ENCODE measurements around the gene CHRDL1.

CHRDL1 gene

GRCh38 chrX:110692866-110693265 is 102.8 kb downstream of the CHRDL1 start:
- no peak for TF ChIP-seq CTCF (IDR thresholded peaks at IDR 0.05; ENCODE audit: borderline replicate concordance, insufficient read depth, low read depth, low read length)
- H3K4me3 ChIP-seq (ENCODE audit: low read depth, low read length) = no peak overlapping the region

GRCh38 chrX:110691446-110691845 is 104.2 kb downstream of the CHRDL1 start:
- TF ChIP-seq CTCF (IDR thresholded peaks at IDR 0.05; ENCODE audit: borderline replicate concordance, insufficient read depth, low read depth, low read length) = no peak
- H3K4me3 ChIP-seq (ENCODE audit: low read depth, low read length) = no peak overlapping the region

- no peak for TF ChIP-seq CTCF (IDR thresholded peaks at IDR 0.05; ENCODE audit: borderline replicate concordance, insufficient read depth, low read depth, low read length)
- H3K4me3 ChIP-seq (ENCODE audit: low read depth, low read length) = no peak overlapping the region
Observed at GRCh38 chrX:110684653-110685052, 111.0 kb downstream of the CHRDL1 start.

DNA sequence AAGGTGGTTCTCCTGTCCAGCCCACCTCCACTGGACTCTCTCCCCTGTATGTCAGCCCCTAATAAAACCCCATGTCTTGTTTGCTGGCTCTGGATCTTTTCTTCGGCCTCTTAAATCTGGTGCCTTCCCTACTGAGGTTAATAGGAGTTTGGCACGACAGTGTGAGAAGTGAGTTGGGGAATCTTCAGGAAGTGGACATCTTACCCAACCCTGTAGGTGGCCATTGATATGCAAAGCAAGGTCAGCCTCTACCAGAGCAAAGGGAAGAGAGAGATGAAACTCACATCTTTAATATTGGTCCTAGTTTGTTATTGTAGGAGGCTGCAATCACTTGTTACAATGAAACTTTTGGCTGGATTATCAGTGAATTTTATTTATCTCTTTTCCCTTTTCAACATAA is 111.7 kb downstream of the CHRDL1 start:
- TF ChIP-seq CTCF (IDR thresholded peaks at IDR 0.05; ENCODE audit: borderline replicate concordance, insufficient read depth, low read depth, low read length) = no peak
- no peak overlapping the region for H3K4me3 ChIP-seq (ENCODE audit: low read depth, low read length)

- no peak for TF ChIP-seq CTCF (IDR thresholded peaks at IDR 0.05; ENCODE audit: borderline replicate concordance, insufficient read depth, low read depth, low read length)
- H3K4me3 ChIP-seq (ENCODE audit: low read depth, low read length) = no peak overlapping the region
Observed at GRCh38 chrX:110678591-110678990, 117.0 kb downstream of the CHRDL1 start.

DNA sequence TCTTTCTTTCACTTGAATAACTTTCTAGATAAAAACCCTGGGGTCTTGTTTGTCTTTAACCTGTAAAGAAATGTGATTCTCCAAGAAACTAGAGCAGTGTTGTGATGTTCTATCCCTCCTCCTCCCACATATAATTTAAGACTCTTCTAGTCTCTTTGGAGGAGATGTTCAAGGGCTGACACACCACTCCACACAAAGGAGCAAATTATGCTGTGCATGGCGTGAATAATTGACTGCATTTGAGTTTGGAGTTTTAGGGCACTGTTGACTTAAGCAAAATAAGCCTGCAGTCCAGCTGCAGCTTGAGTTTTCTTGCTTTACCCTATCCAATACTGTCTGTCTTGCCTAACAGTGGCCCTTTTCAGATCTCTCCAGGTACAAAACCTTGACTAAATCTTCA is 119.7 kb downstream of the CHRDL1 start:
- H3K4me3 ChIP-seq (ENCODE audit: low read depth, low read length) = no peak overlapping the region
- TF ChIP-seq CTCF (IDR thresholded peaks at IDR 0.05; ENCODE audit: borderline replicate concordance, insufficient read depth, low read depth, low read length) = no peak

DNA sequence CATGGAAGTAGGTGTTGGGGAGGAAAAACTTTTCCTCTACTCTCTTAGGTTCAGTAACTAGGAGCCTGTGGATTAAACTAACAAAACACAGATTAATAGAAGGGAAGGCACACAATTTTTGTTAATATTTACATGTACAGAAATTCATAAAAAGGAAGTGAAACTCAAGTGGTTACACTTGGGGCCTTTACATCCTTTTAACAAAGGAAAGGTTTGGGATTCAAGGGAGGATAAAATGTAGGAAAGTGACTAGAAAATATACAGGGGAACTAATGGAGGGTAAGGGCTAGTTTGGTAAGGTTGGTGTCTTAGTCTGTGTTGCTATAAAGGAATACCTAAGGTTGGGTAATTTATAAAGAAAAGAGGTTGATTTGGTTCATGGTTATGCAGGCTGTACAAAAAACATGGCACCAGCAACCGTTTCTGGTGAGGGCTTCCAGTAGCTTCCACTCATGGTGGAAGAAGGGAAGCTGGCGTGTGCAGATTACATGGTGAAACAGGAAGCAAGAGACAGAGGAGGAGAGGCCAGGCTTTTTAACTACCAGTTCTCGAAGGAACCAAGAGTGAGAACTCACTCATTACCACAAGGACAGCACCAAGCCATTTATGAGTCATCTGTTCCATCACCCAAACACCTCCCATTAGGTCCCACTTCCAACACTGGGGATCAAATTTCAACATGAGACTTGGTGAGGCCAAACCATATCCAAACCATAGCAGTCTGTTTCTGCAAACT is 124.4 kb downstream of the CHRDL1 start:
- TF ChIP-seq CTCF (IDR thresholded peaks at IDR 0.05; ENCODE audit: borderline replicate concordance, insufficient read depth, low read depth, low read length) = no peak
- H3K4me3 ChIP-seq (ENCODE audit: low read depth, low read length) = no peak overlapping the region
